Measurements from ENCODE around the gene SMC6.

DNA sequence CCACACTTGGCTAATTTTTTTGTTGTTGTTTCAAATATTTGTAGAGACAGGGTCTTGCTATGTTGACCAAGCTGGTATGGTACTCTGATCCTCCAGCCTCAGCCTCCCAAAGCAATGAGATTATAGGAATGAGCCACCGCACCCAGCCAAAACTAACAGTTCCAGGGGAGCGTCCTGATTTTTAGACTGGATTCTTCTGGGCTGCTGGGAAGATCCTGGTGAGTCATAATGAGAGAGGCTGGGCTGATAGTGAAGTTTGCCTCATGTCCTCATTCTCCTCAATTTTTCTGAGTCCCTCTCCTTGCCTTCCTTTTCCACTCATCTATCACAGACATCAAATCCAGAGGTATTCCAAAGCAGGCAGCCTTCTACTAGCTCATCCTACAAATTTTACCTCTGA, 131.8 kb downstream of the SMC6 start:
- TF ChIP-seq, protein P1, sequence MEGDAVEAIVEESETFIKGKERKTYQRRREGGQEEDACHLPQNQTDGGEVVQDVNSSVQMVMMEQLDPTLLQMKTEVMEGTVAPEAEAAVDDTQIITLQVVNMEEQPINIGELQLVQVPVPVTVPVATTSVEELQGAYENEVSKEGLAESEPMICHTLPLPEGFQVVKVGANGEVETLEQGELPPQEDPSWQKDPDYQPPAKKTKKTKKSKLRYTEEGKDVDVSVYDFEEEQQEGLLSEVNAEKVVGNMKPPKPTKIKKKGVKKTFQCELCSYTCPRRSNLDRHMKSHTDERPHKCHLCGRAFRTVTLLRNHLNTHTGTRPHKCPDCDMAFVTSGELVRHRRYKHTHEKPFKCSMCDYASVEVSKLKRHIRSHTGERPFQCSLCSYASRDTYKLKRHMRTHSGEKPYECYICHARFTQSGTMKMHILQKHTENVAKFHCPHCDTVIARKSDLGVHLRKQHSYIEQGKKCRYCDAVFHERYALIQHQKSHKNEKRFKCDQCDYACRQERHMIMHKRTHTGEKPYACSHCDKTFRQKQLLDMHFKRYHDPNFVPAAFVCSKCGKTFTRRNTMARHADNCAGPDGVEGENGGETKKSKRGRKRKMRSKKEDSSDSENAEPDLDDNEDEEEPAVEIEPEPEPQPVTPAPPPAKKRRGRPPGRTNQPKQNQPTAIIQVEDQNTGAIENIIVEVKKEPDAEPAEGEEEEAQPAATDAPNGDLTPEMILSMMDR (IDR thresholded peaks at IDR 0.05): no peak
- no peak for TF ChIP-seq POLR2A (IDR thresholded peaks at IDR 0.05)
